ENCODE results near the gene SAMD14.

Gene SAMD14

DNA sequence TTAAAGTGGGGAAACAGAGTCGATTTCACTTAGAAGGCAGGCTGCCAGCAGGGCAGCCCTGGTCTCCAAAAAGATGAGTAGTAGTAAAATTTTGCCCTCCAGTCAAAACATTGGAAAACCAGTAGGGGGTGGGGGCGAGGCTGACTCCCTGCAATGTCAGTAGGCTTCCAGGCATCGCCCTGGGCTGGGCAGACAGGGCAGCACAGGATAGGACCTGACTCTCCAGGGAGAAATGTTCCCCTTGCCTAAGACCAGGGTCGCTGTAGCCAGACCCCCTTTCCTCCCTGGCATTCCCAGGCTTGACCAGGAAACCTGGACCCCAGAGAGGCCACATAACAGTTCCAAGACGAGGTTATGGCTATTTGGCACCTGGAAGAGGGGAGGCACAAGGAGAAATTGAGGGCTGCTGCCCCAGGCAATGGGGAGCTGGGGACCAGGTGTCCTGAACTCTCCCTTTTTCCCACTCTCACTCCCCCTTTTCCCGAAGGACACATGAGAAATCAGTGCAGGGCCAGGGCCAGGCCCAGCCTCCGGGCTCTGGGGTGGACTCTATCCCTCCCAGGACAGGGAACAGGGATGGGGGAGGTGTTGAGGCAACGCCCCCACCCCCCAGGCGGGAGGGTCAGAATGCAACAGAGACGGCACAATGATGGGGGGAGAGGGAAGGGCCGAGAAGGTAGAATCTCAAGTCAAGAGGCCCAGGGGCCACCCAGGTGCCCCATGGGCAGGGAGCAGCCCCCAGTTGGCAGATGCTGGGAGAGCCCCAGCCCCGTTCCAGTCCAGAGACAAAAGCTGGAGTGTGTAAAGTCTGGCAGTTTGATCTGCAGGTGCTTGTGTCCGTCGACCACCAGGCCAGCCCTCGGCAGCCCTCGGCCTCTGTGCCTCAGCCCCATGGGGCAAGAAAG, 4.5 kb upstream of the SAMD14 start:
- H3K36me3 Mint-ChIP-seq = peaks cover 76% of the 10 kb centered on the region
- no peak overlapping the region for H3K27ac Mint-ChIP-seq
- H3K9me3 Mint-ChIP-seq = no peaks in the 10 kb centered on the region
- DNase-seq (ENCODE audit: low spot score in 2 of 2) = no peak
- H3K4me1 Mint-ChIP-seq = peaks cover 47% of the 10 kb centered on the region
- H3K4me3 Mint-ChIP-seq = no peak overlapping the region
- ATAC-seq = no peak

DNA sequence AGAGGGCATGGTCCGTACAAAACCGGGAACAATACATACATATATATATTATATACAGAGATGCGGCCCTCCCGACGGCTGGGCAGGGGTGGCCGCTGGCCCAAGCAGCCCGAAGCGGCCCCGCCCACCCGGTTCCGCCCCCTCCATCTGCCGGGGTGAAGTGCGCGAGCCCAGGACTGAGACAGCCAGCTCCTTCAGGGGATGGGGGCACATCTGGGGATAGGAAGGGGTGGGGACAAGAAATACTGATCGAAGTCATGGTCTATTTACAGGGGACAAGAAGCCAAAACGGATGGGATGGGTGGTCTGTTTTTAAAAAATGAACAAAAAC, 3.8 kb upstream of the SAMD14 start:
- Mint-ChIP-seq H3K4me3 (no peak overlapping the region), H3K9me3 (no peaks in the 10 kb centered on the region), H3K36me3 (peaks cover 72% of the 10 kb centered on the region), H3K4me1 (peaks cover 48% of the 10 kb centered on the region), H3K27ac (no peak overlapping the region)
- DNase-seq (ENCODE audit: low spot score in 2 of 2) = no peak
- ATAC-seq = no peak

DNA sequence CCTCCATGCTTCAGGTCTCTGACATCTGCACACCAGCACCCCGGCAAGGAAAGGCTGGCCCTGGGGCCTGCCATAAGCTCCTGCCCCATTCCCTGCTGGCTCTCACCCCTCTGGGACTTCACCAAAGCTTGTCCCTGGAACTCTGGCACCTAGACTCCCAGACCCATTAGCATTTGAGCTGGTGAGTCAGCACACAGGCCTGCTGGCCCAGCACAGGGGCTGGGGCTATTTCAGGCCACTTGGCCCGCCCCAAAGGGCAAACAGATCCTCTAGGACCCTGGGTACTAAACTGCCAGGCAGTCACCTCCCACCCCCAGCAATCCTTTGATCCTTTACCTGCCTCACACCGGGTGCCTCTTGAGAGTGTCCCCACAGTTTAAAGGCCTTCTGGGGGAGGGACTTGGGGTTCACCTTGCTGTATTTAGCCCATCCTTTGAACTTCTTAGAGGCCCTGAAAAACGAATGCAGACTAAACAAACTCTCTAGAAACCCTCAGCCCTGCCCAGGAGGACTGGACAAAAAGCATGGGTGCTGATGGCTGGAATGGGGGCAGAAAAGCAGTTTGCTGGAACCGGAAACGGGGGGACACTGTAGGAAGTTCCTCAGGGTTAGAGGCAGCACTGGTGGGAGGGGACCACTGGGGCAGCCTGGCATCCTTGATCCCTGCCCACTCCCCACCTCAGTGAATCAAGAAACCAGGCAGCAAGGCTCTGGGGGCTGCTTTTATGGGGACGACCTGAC, 3.2 kb upstream of the SAMD14 start:
- H3K36me3 Mint-ChIP-seq = peaks cover 72% of the 10 kb centered on the region

DNA sequence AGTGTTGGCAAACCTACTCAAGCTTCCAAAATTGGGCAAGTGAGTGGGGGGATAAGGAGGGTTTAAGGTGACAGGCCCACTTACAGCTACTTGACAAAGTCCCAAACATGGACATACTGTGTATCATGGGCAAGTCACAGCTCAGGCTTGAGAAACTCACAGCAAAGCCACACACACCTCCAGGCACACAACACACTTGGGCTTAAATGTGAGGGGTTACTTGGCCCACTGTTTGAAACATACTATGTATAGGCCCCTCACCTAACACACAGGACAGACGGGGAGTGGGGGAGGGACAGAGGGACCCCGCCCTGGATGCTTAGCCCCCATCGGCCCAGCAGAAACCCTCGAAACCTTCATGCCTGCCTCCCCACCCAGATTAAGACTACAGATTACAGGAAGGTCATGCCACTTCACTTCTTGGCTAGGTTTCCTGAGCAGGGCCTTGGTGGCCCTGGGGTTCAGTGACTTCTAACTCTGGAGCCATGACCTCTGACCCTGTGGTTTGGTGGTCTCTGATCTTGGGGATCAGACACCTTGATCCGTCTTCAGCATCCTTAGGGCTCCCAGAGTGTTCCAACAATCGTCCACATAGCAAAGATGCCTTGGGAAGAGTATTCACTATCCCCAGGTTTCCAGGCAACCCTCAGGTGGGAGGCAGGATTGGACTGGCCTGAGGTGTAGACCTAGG, 2.3 kb upstream of the SAMD14 start:
- H3K27ac Mint-ChIP-seq = peak overlapping the region; percentile 88

More for the DNA sequence above, 3.2 kb upstream of the SAMD14 start:
- no peak for ATAC-seq
- Mint-ChIP-seq H3K4me3 (no peak overlapping the region), H3K9me3 (no peaks in the 10 kb centered on the region), H3K27ac (no peak overlapping the region), H3K4me1 (peaks cover 53% of the 10 kb centered on the region)
- DNase-seq (ENCODE audit: low spot score in 2 of 2) = no peak

DNA sequence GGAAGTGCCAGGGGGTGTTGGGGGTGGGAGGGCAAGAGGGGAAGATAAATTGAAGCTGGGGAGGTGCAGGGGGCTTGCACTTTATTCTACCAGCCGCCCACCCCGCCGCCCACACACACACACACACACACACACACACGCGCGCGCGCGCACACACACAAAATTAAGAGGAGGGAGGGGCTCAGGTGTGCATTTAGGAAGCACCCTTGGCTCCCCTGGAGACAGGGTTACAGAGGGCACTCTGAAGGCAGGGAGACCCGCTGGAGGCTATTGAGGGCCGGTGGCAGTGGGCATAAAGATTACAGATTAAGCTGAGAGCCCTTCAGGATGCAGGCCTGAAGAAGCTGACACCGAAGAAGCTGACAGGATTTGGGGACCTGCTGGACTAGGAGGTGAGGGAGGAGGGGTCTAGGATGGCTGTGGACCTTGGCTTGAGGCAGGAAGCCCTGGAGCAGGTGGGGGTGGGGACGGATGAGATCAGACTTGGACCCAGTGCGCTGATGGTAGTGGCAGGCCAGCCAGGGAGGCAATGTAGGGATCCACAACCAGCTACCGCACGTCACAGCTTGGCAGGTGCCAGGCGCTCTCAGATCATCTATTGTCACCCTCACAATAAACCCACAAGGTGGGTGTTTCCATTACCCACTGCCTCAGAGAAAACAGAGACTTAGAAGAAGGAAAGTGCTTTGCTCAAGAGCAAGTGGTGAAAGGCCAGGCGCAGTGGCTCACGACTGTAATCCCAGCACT, 772 bp upstream of the SAMD14 start:
- H3K9me3 Mint-ChIP-seq = no peaks in the 10 kb centered on the region
- H3K36me3 Mint-ChIP-seq = peaks cover 47% of the 10 kb centered on the region
- H3K4me1 Mint-ChIP-seq = peaks cover 43% of the 10 kb centered on the region
- ATAC-seq = peak; percentile 4
- no peak for DNase-seq (ENCODE audit: low spot score in 2 of 2)
- H3K4me3 Mint-ChIP-seq = peak overlapping the region; percentile 67
- peak overlapping the region; percentile 88 for H3K27ac Mint-ChIP-seq

More for the DNA sequence above, 2.3 kb upstream of the SAMD14 start:
- Mint-ChIP-seq H3K9me3 (no peaks in the 10 kb centered on the region), H3K4me1 (peaks cover 52% of the 10 kb centered on the region), H3K4me3 (no peak overlapping the region), H3K36me3 (peaks cover 63% of the 10 kb centered on the region)
- ATAC-seq = no peak
- no peak for DNase-seq (ENCODE audit: low spot score in 2 of 2)

DNA sequence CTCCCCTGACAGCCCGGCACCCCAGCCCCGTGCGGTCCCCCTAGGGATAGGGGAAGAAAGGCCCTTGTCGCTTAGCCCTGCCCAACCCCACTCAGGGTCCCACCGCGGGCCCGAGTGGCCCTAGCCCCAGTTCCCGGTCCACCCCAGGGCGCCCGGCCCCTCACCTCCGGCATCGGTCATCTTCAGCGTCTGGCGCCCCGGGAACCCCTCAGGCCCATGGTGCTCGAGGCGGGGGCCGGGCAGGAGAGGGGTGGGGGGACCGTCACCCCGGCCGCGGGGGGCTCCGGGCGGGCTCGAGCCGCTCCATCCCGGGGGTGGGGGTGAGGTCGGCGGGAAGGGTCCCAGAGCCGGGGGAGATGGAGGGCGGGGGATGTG, 620 bp downstream of the SAMD14 start:
- peaks cover 43% of the 10 kb centered on the region for H3K4me1 Mint-ChIP-seq
- no peaks in the 10 kb centered on the region for H3K9me3 Mint-ChIP-seq
- H3K4me3 Mint-ChIP-seq = peak overlapping the region; percentile 67
- H3K27ac Mint-ChIP-seq = no peak overlapping the region
- DNase-seq (ENCODE audit: low spot score in 2 of 2) (no peak), ATAC-seq (peak; percentile 1)
- peaks cover 38% of the 10 kb centered on the region for H3K36me3 Mint-ChIP-seq

DNA sequence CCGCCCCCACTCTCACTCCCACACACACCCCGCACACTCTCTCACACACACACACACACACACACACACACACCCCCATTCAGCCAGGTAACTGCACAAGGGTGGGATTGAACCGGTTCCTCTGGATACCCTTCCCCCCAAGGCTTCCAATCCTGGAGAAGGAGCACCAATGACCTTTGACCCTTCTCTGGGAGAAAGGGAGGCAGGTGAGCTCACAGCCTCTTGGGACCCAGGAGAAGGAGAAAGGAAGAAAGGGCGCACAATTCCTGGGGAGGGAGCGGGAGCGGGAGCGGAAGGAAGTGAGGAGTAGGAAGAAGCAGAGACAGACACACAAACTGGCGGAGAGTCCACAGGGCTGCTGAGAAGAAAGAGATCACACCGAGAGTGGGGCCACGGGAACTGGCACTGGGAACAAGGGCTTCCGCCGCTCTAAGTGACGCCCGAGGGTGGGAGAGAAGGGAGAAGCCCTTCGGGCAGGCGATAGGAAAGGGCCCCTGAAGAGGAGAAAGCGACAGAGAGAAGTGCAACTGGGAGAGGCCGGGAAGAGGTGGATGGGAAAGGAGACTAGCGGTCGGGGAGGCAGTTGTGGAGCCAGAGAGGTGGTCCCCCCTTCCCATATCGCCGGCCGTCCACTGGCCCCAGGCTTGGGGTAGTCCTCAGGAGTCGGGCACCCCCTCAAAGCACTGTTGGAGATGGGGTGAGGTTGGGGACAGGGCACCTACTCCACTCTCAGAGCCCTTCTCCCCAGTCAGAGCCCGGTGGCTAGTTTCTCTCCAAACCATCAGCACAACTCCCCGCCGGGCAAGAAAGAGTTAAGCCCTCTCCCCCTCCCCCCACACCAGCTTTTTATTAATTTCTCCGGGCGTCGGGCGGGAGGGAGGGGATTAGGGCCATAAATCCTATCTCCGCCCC, 1.3 kb downstream of the SAMD14 start:
- peak overlapping the region; percentile 67 for H3K4me3 Mint-ChIP-seq
- H3K9me3 Mint-ChIP-seq = no peaks in the 10 kb centered on the region
- DNase-seq (ENCODE audit: low spot score in 2 of 2) (no peak), ATAC-seq (no peak)
- H3K4me1 Mint-ChIP-seq = peaks cover 38% of the 10 kb centered on the region
- peaks cover 31% of the 10 kb centered on the region for H3K36me3 Mint-ChIP-seq
- peak overlapping the region; percentile 50 for H3K27ac Mint-ChIP-seq

DNA sequence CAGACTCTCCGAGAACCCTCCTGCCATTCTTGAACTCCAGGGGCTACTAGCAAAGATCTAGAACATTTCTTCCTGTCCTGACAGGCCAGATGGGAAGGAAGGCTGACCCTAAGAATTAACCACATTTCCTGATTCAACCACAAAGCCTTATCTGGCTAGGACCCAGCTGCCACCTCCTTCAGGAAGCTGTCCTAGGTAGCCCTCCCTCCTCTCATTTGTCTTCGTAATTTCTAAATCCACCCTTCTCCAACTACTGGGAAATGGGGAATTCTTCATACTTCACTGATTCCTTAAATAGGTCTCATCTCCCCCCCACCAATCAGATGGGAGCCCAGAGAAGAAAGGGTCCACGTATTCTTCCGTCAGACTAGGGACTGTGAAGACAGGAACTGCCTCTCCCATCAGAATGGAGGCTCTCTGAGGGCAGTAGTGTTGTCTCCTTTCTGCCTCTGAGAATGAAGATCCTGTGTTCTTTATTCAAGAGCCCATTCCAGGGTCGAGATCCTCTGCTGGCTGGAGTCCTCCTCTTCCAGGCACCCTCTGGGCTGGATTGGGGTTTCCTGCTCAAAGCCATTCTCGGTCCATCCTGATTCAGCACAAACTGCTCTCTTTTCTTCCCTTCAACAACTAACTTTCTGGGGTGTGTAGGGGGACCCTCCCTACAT, 2.1 kb downstream of the SAMD14 start:
- no peak for ATAC-seq
- no peak for DNase-seq (ENCODE audit: low spot score in 2 of 2)
- no peak overlapping the region for H3K4me3 Mint-ChIP-seq

DNA sequence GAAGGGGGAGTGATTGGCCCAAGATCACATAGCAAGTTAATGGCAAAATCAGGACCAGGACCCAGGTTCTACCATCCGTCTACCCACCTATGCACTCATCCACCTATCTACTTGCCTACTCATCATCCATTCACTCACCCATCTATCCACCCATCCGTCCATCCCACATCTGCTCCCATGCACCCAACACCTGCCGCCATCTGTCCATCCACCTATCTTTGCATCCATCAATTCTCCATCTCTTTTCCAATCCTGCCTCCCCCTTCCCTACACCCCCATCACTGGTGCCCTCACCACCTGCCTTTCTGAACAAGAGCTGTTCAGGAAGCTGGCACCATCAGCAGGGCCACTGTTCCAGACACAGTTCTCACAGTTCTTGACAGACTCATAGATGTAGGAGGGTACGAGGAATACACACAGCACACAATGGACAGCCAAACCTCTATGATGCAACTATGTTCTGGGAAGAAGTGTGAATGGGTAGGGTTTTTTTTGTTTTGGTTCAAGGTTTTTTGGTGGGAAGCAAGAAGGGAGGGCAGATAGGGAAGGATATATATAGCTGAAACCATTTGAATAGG, 4.5 kb downstream of the SAMD14 start:
- peaks cover 14% of the 10 kb centered on the region for H3K36me3 Mint-ChIP-seq
- DNase-seq (ENCODE audit: low spot score in 2 of 2) (no peak), ATAC-seq (no peak)
- H3K4me3 Mint-ChIP-seq = no peak overlapping the region
- no peak overlapping the region for H3K27ac Mint-ChIP-seq
- peaks cover 17% of the 10 kb centered on the region for H3K4me1 Mint-ChIP-seq
- H3K9me3 Mint-ChIP-seq = no peaks in the 10 kb centered on the region

More for the DNA sequence above, 2.1 kb downstream of the SAMD14 start:
- H3K4me1 Mint-ChIP-seq = peaks cover 38% of the 10 kb centered on the region
- H3K27ac Mint-ChIP-seq = no peak overlapping the region
- H3K36me3 Mint-ChIP-seq = peaks cover 25% of the 10 kb centered on the region
- no peaks in the 10 kb centered on the region for H3K9me3 Mint-ChIP-seq

DNA sequence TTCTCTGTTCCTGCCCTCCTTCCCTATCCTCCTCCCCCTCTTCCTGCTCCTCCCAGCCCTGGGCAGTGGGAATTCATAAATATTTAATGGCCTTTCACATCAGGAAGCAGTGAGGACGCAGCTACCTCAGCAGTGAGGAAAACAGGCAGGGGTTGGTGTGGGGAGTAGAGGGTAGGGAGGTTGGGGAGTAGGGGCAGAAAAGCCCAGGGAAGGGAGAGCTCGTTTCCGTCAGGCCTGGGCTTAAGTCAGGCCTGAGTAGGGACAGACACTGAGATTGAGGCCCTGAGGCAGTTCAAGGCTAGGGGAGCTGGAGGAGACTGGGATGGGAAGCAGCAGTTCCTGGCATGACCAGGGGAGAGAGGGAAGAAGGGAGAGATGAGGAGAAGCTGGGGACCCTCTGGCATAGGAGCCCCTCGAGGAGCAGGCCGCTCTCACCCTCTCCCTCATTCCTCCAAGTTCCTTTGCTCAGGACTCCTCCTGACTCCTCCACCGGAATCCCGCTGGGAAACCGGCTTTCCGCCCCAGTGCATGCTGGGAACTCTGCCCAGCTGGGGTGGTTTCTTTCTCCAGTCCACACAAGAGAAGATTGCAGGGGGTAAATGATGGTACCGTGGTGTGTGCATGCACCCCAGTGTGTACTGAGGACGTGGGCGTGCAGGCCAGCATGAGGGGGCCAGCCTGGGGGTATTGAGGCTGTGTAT, 6.2 kb downstream of the SAMD14 start:
- Mint-ChIP-seq H3K4me3 (no peak overlapping the region), H3K36me3 (peaks cover 6% of the 10 kb centered on the region), H3K9me3 (no peaks in the 10 kb centered on the region), H3K27ac (no peak overlapping the region), H3K4me1 (peaks cover 13% of the 10 kb centered on the region)
- DNase-seq (ENCODE audit: low spot score in 2 of 2) = no peak
- no peak for ATAC-seq

DNA sequence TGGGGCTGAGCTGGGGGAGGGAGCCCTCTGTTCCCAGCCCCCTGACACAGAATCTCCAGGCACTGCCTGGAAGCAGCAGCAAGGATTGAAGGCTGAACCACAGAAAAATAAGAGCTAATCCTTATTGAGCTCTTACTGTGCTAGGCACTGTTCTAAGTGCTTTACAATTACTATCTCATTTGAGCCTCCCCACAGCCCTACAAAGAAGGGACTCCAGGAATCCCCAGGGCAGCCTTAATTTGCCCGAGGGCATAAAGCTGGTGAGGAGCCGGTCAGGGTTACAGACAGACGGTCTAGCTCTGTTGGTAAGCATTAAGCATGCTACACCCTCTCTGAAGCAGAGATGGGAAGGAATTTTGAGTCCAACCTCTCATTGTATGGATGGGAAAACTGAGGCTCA, 7.0 kb downstream of the SAMD14 start:
- ATAC-seq (no peak), DNase-seq (ENCODE audit: low spot score in 2 of 2) (no peak)
- H3K36me3 Mint-ChIP-seq = no peaks in the 10 kb centered on the region
- H3K4me3 Mint-ChIP-seq = no peak overlapping the region
- H3K27ac Mint-ChIP-seq = no peak overlapping the region
- no peaks in the 10 kb centered on the region for H3K9me3 Mint-ChIP-seq
- peaks cover 4% of the 10 kb centered on the region for H3K4me1 Mint-ChIP-seq

DNA sequence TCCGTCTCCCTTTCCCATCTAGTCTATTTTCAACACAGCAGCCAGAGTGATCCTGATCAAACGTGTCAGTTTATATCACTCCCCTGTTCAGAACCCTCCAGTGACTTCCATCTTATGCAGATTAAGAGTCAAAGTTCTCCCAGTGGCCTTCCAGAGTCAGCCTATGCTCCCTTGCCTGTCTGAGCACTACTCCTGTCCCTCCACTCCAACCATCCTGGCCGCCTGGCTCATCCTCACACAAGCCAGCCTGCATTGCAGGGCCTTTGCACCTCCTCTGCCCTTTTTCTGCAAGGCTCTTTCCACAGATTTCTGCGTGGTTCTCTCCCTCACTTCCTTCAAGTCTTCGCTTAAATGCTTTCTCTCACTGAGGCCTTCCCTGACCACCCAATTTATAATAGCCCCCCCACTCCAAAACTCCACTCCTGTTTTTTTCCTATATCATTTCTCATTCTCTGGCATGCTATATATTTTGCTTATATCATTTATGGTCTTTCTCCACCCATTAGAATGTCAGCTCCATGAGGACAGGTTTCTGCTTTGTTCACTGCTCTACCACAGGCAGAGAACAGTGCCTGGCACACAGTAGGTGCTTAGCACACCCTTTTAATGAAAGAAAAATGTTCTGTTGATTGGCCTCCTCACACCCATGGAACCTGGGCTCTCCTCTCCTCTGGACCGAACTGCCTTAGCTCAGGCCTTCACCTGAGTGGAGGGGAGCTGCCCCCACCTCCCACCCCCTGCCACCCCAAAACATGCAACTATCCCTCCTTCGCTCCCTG, 9.3 kb downstream of the SAMD14 start:
- Mint-ChIP-seq H3K4me3 (no peak overlapping the region), H3K9me3 (no peaks in the 10 kb centered on the region), H3K4me1 (peaks cover 9% of the 10 kb centered on the region)

More for the DNA sequence above, 9.3 kb downstream of the SAMD14 start:
- Mint-ChIP-seq H3K27ac (no peak overlapping the region), H3K36me3 (no peaks in the 10 kb centered on the region)
- ATAC-seq (no peak), DNase-seq (ENCODE audit: low spot score in 2 of 2) (no peak)

Measured in stimulated activated effector memory CD8-positive, alpha-beta T cell treated with anti-CD3 and anti-CD28 coated beads, Interleukin-12 subunit alpha, Interleukin-12 subunit beta, amount 100 ng/mL, for 72 hours (primary cell).